Cardiac muscle cell (in vitro differentiated cells and primary cell): ENCODE data around the gene SLCO2A1. TPM values are rescaled to one million over a fixed set of nuclear protein-coding genes. Genes with fewer than 3 reads are reported as not detected.

ENCODE experiments used
- DNase-seq, 2 donors: peaks; one replicate each; pipeline versions ENCODE4 v3.0.0 to v3.0.0-alpha.2; 2010 to 2017; ENCODE audit warnings: low read depth in 1 of 2, low spot score in 1 of 2
- H3K27ac ChIP-seq: fragments of 200-600 bp; sonication (generic); 2 replicates; pipeline ENCODE4 v1.5.1; 2016
- H3K27me3 ChIP-seq: fragments of 200-600 bp; sonication (generic); 2 replicates; pipeline ENCODE4 v1.6.0; 2016; ENCODE audit warnings: control low read depth
- H3K36me3 ChIP-seq: fragments of 200-600 bp; sonication (generic); 2 replicates; pipeline ENCODE4 v1.5.1; 2016; ENCODE audit warnings: control low read depth
- H3K4me1 ChIP-seq: fragments of 200-600 bp; sonication (generic); 2 replicates; pipeline ENCODE4 v1.8.1; 2017; ENCODE audit warnings: low read depth, mild to moderate bottlenecking, mixed run types
- H3K4me3 ChIP-seq: fragments of 200-600 bp; sonication (generic); 2 replicates; pipeline ENCODE4 v1.5.1; 2016; ENCODE audit warnings: mild to moderate bottlenecking
- H3K9me3 ChIP-seq: fragments of 200-600 bp; sonication (generic); 2 replicates; pipeline ENCODE4 v1.5.1; 2017; ENCODE audit warnings: low read depth, mild to moderate bottlenecking, control low read depth
- CTCF ChIP-seq: IDR thresholded peaks from 2 replicates; pipeline ENCODE4 v1.5.1; 2012; ENCODE audit warnings: low read depth, mild to moderate bottlenecking, low read length
- polyA plus RNA-seq: library from polyadenylated mRNA; unstranded; fragments of >200 nt; fragmentation: Nextera tagmentation; extraction: Ambion mirVana; gene quantifications from 2 replicates; pipeline ENCODE4 v1.2.1, GENCODE V29; 2016
- total RNA-seq: library from RNA; depleted of rRNA; stranded (reverse); fragments of >200 nt; gene quantifications from 2 replicates; pipeline ENCODE4 v1.2.3, GENCODE V29; 2016

Gene SLCO2A1
- total and polyA plus RNA-seq, 2 experiments from 2014 or later, result 5.1 to 6.1 TPM

GRCh38 chr3:134075846-134076245 is 46.1 kb upstream of the SLCO2A1 start:
- Histone ChIP-seq H3K27me3 (no peaks in the 10 kb centered on the region), H3K9me3 (no peaks in the 10 kb centered on the region), H3K36me3 (no peaks in the 10 kb centered on the region), H3K4me1 (no peaks in the 10 kb centered on the region), H3K4me3 (no peak overlapping the region), H3K27ac (no peak overlapping the region)
- no peak for TF ChIP-seq CTCF
- DNase-seq, result no peak

- no peaks in the 10 kb centered on the region for H3K36me3 ChIP-seq
- no peak for TF ChIP-seq CTCF
- no peaks in the 10 kb centered on the region for H3K4me1 ChIP-seq
- DNase-seq, result no peak
- H3K4me3 ChIP-seq, result no peak overlapping the region
- no peaks in the 10 kb centered on the region for H3K9me3 ChIP-seq
- no peak overlapping the region for H3K27ac ChIP-seq
- H3K27me3 ChIP-seq, result no peaks in the 10 kb centered on the region
These were observed 45.8 kb upstream of the SLCO2A1 start for GRCh38 chr3:134075568-134075825.

- DNase-seq, result no peak
- no peak overlapping the region for H3K4me3 ChIP-seq
- H3K36me3 ChIP-seq, result no peaks in the 10 kb centered on the region
- H3K9me3 ChIP-seq, result no peaks in the 10 kb centered on the region
- no peak for TF ChIP-seq CTCF
- H3K4me1 ChIP-seq, result no peaks in the 10 kb centered on the region
- H3K27me3 ChIP-seq, result no peaks in the 10 kb centered on the region
- no peak overlapping the region for H3K27ac ChIP-seq
These were observed 45.3 kb upstream of the SLCO2A1 start for GRCh38 chr3:134074790-134075567.

GRCh38 chr3:134074001-134074789 is 44.5 kb upstream of the SLCO2A1 start:
- Histone ChIP-seq H3K27me3 (no peaks in the 10 kb centered on the region), H3K9me3 (no peaks in the 10 kb centered on the region), H3K4me3 (no peak overlapping the region), H3K27ac (no peak overlapping the region), H3K36me3 (no peaks in the 10 kb centered on the region), H3K4me1 (no peaks in the 10 kb centered on the region)
- no peak for TF ChIP-seq CTCF
- DNase-seq, result no peak

GRCh38 chr3:134073583-134073945 is 43.8 kb upstream of the SLCO2A1 start:
- DNase-seq, result no peak
- no peak overlapping the region for H3K4me3 ChIP-seq
- H3K9me3 ChIP-seq, result no peaks in the 10 kb centered on the region
- no peaks in the 10 kb centered on the region for H3K27me3 ChIP-seq
- no peak for TF ChIP-seq CTCF
- H3K4me1 ChIP-seq, result no peaks in the 10 kb centered on the region
- H3K27ac ChIP-seq, result no peak overlapping the region
- no peaks in the 10 kb centered on the region for H3K36me3 ChIP-seq
